Vagina (tissue), 2 donors: ENCODE data around the gene DDX28. TPM values are rescaled to one million over a fixed set of nuclear protein-coding genes. Genes with fewer than 3 reads are reported as not detected.

Source experiments
- DNase-seq, 2 donors: peaks; one replicate each; pipeline ENCODE4 v3.0.0-alpha.2; 2017; ENCODE audit errors: extremely low spot score in 2 of 2
- H3K27ac ChIP-seq: fragments of 200-600 bp; sonication (generic); one replicate; pipeline ENCODE4 v1.5.1; 2019
- H3K27me3 ChIP-seq: fragments of 200-600 bp; sonication (generic); one replicate; pipeline ENCODE4 v1.5.1; 2019
- H3K36me3 ChIP-seq, 2 donors: fragments of 200-600 bp; sonication (generic); one replicate each; pipeline ENCODE4 v1.5.1; 2017 to 2019
- H3K4me1 ChIP-seq: fragments of 200-600 bp; sonication (generic); one replicate; pipeline ENCODE4 v1.5.1; 2019
- H3K4me3 ChIP-seq, 2 donors: fragments of 200-600 bp; sonication (generic); 1 replicate in 1 of 2; 2 replicates in 1 of 2; pipeline ENCODE4 v1.5.1; 2016 to 2019
- H3K9me3 ChIP-seq: fragments of 200-600 bp; sonication (generic); one replicate; pipeline ENCODE4 v1.5.1; 2019
- CTCF ChIP-seq, 3 experiments: fragments of 450-650 bp in 2 of 3; fragments of 200-600 bp in 1 of 3; sonication (generic) in 1 of 3; IDR thresholded peaks; one replicate each; pipeline ENCODE4 v1.5.1; 2017 to 2019; ENCODE audit warnings: antibody characterized with exemption in 3 of 3, mild to moderate bottlenecking in 2 of 3, moderate library complexity in 2 of 3
- POLR2A ChIP-seq, 2 donors: fragments of 450-650 bp; IDR thresholded peaks; one replicate each; pipeline ENCODE4 v1.6.1; 2017; ENCODE audit warnings: antibody characterized with exemption in 2 of 2, mild to moderate bottlenecking in 2 of 2, moderate library complexity in 2 of 2
- POLR2AphosphoS5 ChIP-seq, 2 donors: sonication (generic); formaldehyde crosslinking; IDR thresholded peaks; one replicate each; pipeline ENCODE4 v1.9.0; 2017; ENCODE audit warnings: antibody characterized with exemption in 2 of 2, mild to moderate bottlenecking in 2 of 2, low read depth in 1 of 2; ENCODE audit not compliant: insufficient read depth in 1 of 2
- intact Hi-C: fragments of 100-400 bp; cut with DNase I; formaldehyde crosslinking; loops from one replicate; pipeline ENCODE4 v1.15.1; 2023
- total RNA-seq: library from RNA; depleted of rRNA; stranded (reverse); fragments of >200 nt; gene quantifications from one replicate; pipeline ENCODE4 v1.2.3, GENCODE V29; 2016

Gene DDX28
- total RNA-seq, 1 donor from 2014 or later = 17.7 TPM

- Histone ChIP-seq H3K4me3 (no peak overlapping the region), H3K4me1 (no peaks in the 10 kb centered on the region), H3K36me3 (no peaks in the 10 kb centered on the region), H3K27ac (no peak overlapping the region), H3K9me3 (no peaks in the 10 kb centered on the region), H3K27me3 (no peaks in the 10 kb centered on the region)
- TF ChIP-seq CTCF (IDR thresholded peaks at IDR 0.05) (no peak), POLR2A (IDR thresholded peaks at IDR 0.05) (no peak), POLR2AphosphoS5 (IDR thresholded peaks at IDR 0.05; ENCODE audit: insufficient read depth in 1 of 2, low read depth in 1 of 2) (no peak)
- intact Hi-C loops = no loop called here
- DNase-seq = no peak
Observed at GRCh38 chr16:67987460-67988160, 35.4 kb downstream of the DDX28 start.

- no peak for DNase-seq
- Histone ChIP-seq H3K9me3 (no peaks in the 10 kb centered on the region), H3K4me1 (no peaks in the 10 kb centered on the region), H3K27me3 (no peaks in the 10 kb centered on the region), H3K27ac (no peak overlapping the region), H3K4me3 (no peak overlapping the region), H3K36me3 (no peaks in the 10 kb centered on the region)
- no peak for TF ChIP-seq POLR2AphosphoS5 (IDR thresholded peaks at IDR 0.05; ENCODE audit: insufficient read depth in 1 of 2, low read depth in 1 of 2)
- no peak for TF ChIP-seq CTCF (IDR thresholded peaks at IDR 0.05)
- TF ChIP-seq POLR2A (IDR thresholded peaks at IDR 0.05) = no peak
- intact Hi-C loops = no loop called here
Observed at GRCh38 chr16:67986949-67987348, 36.1 kb downstream of the DDX28 start.

- Histone ChIP-seq H3K36me3 (no peaks in the 10 kb centered on the region), H3K4me3 (no peak overlapping the region)
- intact Hi-C loops = no loop called here
Observed at GRCh38 chr16:67982011-67982696, 40.9 kb downstream of the DDX28 start.

GRCh38 chr16:67979955-67980678 is 42.9 kb downstream of the DDX28 start, which contains the start of gene DPEP3:
DPEP3 (minus strand) TSS chr16:67980499; CDS start chr16:67980380, 119 bp downstream.
- Histone ChIP-seq H3K36me3 (no peaks in the 10 kb centered on the region), H3K27ac (no peak within 1 kb of the TSS), H3K4me1 (no peaks in the 10 kb centered on the region), H3K4me3 (no peak within 1 kb of the TSS), H3K27me3 (no peaks in the 10 kb centered on the region), H3K9me3 (no peaks in the 10 kb centered on the region)
- DNase-seq = no peak
- no peak for TF ChIP-seq CTCF (IDR thresholded peaks at IDR 0.05)
- TF ChIP-seq POLR2A (IDR thresholded peaks at IDR 0.05) = no peak
- TF ChIP-seq POLR2AphosphoS5 (IDR thresholded peaks at IDR 0.05; ENCODE audit: insufficient read depth in 1 of 2, low read depth in 1 of 2) = no peak
- intact Hi-C loops = no loop called here

More at GRCh38 chr16:67982011-67982696, 40.9 kb downstream of the DDX28 start:
- H3K27ac ChIP-seq = no peak overlapping the region
- no peak for DNase-seq
- H3K4me1 ChIP-seq = no peaks in the 10 kb centered on the region
- H3K27me3 ChIP-seq = no peaks in the 10 kb centered on the region
- TF ChIP-seq CTCF (IDR thresholded peaks at IDR 0.05) = no peak
- no peak for TF ChIP-seq POLR2A (IDR thresholded peaks at IDR 0.05)
- no peak for TF ChIP-seq POLR2AphosphoS5 (IDR thresholded peaks at IDR 0.05; ENCODE audit: insufficient read depth in 1 of 2, low read depth in 1 of 2)
- H3K9me3 ChIP-seq = no peaks in the 10 kb centered on the region
